HEK293T (cell line): ENCODE measurements around the gene AIF1L.

Experiments
- ARNT ChIP-seq: fragments of 450-650 bp; IDR thresholded peaks from 2 replicates; pipeline ENCODE4 v1.6.1; 2017; ENCODE audit warnings: mild to moderate bottlenecking
- BHLHE40 ChIP-seq: fragments of 450-650 bp; IDR thresholded peaks from 2 replicates; pipeline ENCODE4 v1.6.1; 2016; ENCODE audit warnings: mild to moderate bottlenecking, moderate library complexity, borderline replicate concordance
- ELF4 ChIP-seq: fragments of 450-650 bp; IDR thresholded peaks from 2 replicates; pipeline ENCODE4 v1.6.1; 2017; ENCODE audit warnings: antibody characterized with exemption
- FOXK2 ChIP-seq: fragments of 450-650 bp; IDR thresholded peaks from 2 replicates; pipeline ENCODE4 v1.6.1; 2016; ENCODE audit warnings: mild to moderate bottlenecking
- FOXM1 ChIP-seq: fragments of 450-650 bp; IDR thresholded peaks from 2 replicates; pipeline ENCODE4 v1.6.1; 2017; ENCODE audit warnings: mild to moderate bottlenecking, borderline replicate concordance
- L3MBTL2 ChIP-seq: fragments of 450-650 bp; conservative IDR thresholded peaks from 2 replicates; pipeline ENCODE4 v1.6.1; 2016; ENCODE audit warnings: mild to moderate bottlenecking
- NFRKB ChIP-seq: fragments of 450-650 bp; IDR thresholded peaks from 2 replicates; pipeline ENCODE4 v1.6.1; 2016; ENCODE audit warnings: mild to moderate bottlenecking, moderate library complexity
- SP1 ChIP-seq: fragments of 450-650 bp; IDR thresholded peaks from 2 replicates; pipeline ENCODE4 v1.6.1; 2017
- SUZ12 ChIP-seq: fragments of 450-650 bp; IDR thresholded peaks from 2 replicates; pipeline ENCODE4 v1.6.1; 2016; ENCODE audit warnings: mild to moderate bottlenecking
- TARDBP ChIP-seq: fragments of 450-650 bp; IDR thresholded peaks from 2 replicates; pipeline ENCODE4 v1.6.1; 2016
- TF ChIP-seq, protein P1 (sequence below): fragments of 450-650 bp; IDR thresholded peaks from 2 replicates; pipeline ENCODE4 v1.6.1; 2016

DNA sequence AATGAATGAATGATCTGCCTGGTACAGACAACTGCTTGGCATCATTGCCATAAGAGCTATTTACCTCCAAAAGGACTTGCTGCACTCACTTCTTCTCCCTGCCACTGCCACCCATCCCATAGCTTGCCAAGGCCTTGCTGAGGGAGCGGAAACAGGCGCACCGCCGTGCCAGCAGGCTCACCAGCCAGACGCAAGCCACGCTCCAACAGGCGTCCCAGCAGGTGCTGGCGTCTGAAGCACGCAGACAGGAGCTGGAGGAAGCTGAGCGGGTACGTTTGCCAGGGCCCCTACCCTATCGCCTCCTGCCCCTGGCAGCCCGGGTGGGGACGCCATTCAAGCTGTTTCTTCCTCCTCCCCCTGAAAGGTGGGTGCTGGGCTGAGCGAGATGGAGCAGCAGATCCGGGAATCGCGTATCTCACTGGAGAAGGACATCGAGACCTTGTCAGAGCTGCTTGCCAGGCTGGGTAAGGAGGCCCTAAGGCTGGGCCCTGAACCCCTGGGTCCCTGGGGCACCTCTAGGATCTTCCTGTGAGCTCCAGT, 8.9 kb upstream of the AIF1L start:
- TF ChIP-seq BHLHE40, result no peak
- TF ChIP-seq SP1, result no peak
- TF ChIP-seq NFRKB, result no peak
- TF ChIP-seq FOXM1, result no peak
- TF ChIP-seq TARDBP, result no peak
- TF ChIP-seq SUZ12, result no peak
- TF ChIP-seq, protein P1, sequence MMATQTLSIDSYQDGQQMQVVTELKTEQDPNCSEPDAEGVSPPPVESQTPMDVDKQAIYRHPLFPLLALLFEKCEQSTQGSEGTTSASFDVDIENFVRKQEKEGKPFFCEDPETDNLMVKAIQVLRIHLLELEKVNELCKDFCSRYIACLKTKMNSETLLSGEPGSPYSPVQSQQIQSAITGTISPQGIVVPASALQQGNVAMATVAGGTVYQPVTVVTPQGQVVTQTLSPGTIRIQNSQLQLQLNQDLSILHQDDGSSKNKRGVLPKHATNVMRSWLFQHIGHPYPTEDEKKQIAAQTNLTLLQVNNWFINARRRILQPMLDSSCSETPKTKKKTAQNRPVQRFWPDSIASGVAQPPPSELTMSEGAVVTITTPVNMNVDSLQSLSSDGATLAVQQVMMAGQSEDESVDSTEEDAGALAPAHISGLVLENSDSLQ, result no peak
- no peak for TF ChIP-seq ELF4
- TF ChIP-seq ARNT, result no peak
- TF ChIP-seq FOXK2, result no peak
- no peak for TF ChIP-seq L3MBTL2
